Vagina (tissue), 2 donors: ENCODE measurements around the gene UBE2E2.

Experiments used
- CTCF ChIP-seq, 3 experiments: fragments of 450-650 bp in 2 of 3; fragments of 200-600 bp in 1 of 3; sonication (generic) in 1 of 3; IDR thresholded peaks; one replicate each; pipeline ENCODE4 v1.5.1; 2017 to 2019; ENCODE audit warnings: antibody characterized with exemption in 3 of 3, mild to moderate bottlenecking in 2 of 3, moderate library complexity in 2 of 3
- POLR2A ChIP-seq, 2 donors: fragments of 450-650 bp; IDR thresholded peaks; one replicate each; pipeline ENCODE4 v1.6.1; 2017; ENCODE audit warnings: antibody characterized with exemption in 2 of 2, mild to moderate bottlenecking in 2 of 2, moderate library complexity in 2 of 2

GRCh38 chr3:23446301-23446700 is 243.2 kb downstream of the UBE2E2 start:
- no peak for TF ChIP-seq CTCF (IDR thresholded peaks at IDR 0.05)
- no peak for TF ChIP-seq POLR2A (IDR thresholded peaks at IDR 0.05)
